Renal pelvis (tissue), 4 donors: Measurements from ENCODE around the gene STARD9. TPM values are rescaled to one million over a fixed set of nuclear protein-coding genes. Genes with fewer than 3 reads are reported as not detected.

Experiments
- DNase-seq: peaks from one replicate; pipeline ENCODE4 v3.0.0-alpha.2; 2013
- polyA plus RNA-seq, 3 donors: library from polyadenylated mRNA; unstranded; fragments of 120-200 nt; gene quantifications; one replicate each; pipeline ENCODE4 v1.2.1, GENCODE V29; 2013; ENCODE audit not compliant: insufficient read length in 3 of 3

STARD9 gene
- polyA plus RNA-seq, 3 donors, result 7.7 to 13.4 (median 13.4) TPM

GRCh38 chr15:42727750-42728381 lies 152.5 kb downstream of the STARD9 start:
- no peak for DNase-seq

- DNase-seq, result no peak
Measured at GRCh38 chr15:42728560-42728959, 153.2 kb downstream of the STARD9 start.

- no peak for DNase-seq
Measured at GRCh38 chr15:42728972-42729371, 153.6 kb downstream of the STARD9 start.

GRCh38 chr15:42729409-42729808 lies 154.0 kb downstream of the STARD9 start:
- no peak for DNase-seq

GRCh38 chr15:42730135-42730534 lies 154.7 kb downstream of the STARD9 start:
- DNase-seq, result no peak

GRCh38 chr15:42730536-42730935 lies 155.1 kb downstream of the STARD9 start:
- DNase-seq, result no peak

GRCh38 chr15:42731461-42731860 lies 156.1 kb downstream of the STARD9 start:
- no peak for DNase-seq

- no peak for DNase-seq
Measured at GRCh38 chr15:42732095-42732827, 156.9 kb downstream of the STARD9 start.

- DNase-seq, result no peak
Measured at GRCh38 chr15:42733027-42733426, 157.6 kb downstream of the STARD9 start.

GRCh38 chr15:42734076-42734672 lies 158.8 kb downstream of the STARD9 start:
- DNase-seq, result no peak

GRCh38 chr15:42735382-42736165 lies 160.2 kb downstream of the STARD9 start:
- no peak for DNase-seq

- no peak for DNase-seq
Measured at GRCh38 chr15:42736178-42736792, 160.9 kb downstream of the STARD9 start.

GRCh38 chr15:42736793-42737528 lies 161.6 kb downstream of the STARD9 start, which contains the start of gene CDAN1:
CDAN1 (minus strand) TSS chr15:42737128; CDS start chr15:42737102, 26 bp downstream.
- peak; percentile 83 for DNase-seq

- no peak for DNase-seq
Measured at GRCh38 chr15:42737529-42738328, 162.3 kb downstream of the STARD9 start.

GRCh38 chr15:42741710-42742109 lies 166.3 kb downstream of the STARD9 start:
- no peak for DNase-seq

GRCh38 chr15:42742149-42742548 lies 166.7 kb downstream of the STARD9 start:
- no peak for DNase-seq

GRCh38 chr15:42744195-42744594 lies 168.8 kb downstream of the STARD9 start:
- no peak for DNase-seq

GRCh38 chr15:42749266-42749665 lies 173.9 kb downstream of the STARD9 start:
- DNase-seq, result no peak

GRCh38 chr15:42750306-42750705 lies 174.9 kb downstream of the STARD9 start:
- DNase-seq, result no peak

- DNase-seq, result no peak
Measured at GRCh38 chr15:42759093-42759492, 183.7 kb downstream of the STARD9 start.
